Esophagus muscularis mucosa (tissue), 4 donors: ENCODE measurements around the gene TTC9.

Experiments used
- CTCF ChIP-seq, 3 experiments: fragments of 200-600 bp in 2 of 3; fragments of 450-650 bp in 1 of 3; sonication (generic) in 2 of 3; IDR thresholded peaks; one replicate each; pipeline ENCODE4 v1.5.1; 2017 to 2019; ENCODE audit warnings: antibody characterized with exemption in 3 of 3, mild to moderate bottlenecking in 2 of 3, moderate library complexity in 1 of 3
- EP300 ChIP-seq: sonication (generic); formaldehyde crosslinking; IDR thresholded peaks from one replicate; pipeline ENCODE4 v1.6.1; 2017; ENCODE audit warnings: antibody characterized with exemption
- POLR2A ChIP-seq: fragments of 450-650 bp; IDR thresholded peaks from one replicate; pipeline ENCODE4 v1.6.1; 2017; ENCODE audit warnings: antibody characterized with exemption, moderate library complexity, mild to moderate bottlenecking, low read depth
- POLR2AphosphoS5 ChIP-seq, 2 donors: sonication (generic); formaldehyde crosslinking; IDR thresholded peaks; one replicate each; pipeline ENCODE4 v1.6.1; 2017; ENCODE audit warnings: antibody characterized with exemption in 2 of 2

DNA sequence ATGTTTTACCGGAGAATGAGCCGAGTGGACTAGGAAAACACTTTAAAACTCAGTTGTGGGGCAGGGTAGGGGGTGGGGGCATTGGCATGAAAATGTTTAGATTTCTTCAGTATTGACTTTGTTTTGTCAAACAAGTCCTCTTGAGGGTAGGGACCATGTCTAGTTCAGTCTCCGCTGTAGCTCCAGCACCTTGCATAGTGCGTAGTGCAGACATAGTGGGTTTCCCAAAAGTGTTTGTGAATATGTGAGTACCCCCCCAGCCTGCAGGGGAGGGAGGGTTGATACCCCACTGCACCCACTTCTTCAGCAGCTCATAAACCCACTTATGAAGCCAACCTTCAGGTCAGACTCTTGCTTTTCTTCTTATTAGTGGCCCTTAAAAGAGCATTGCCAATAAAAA is 71.4 kb downstream of the TTC9 start:
- TF ChIP-seq POLR2A (no peak), CTCF (IDR thresholded peaks at IDR 0.05) (no peak), POLR2AphosphoS5 (IDR thresholded peaks at IDR 0.05) (no peak), EP300 (no peak)
